ENCODE data around the gene DPP7.

DNA sequence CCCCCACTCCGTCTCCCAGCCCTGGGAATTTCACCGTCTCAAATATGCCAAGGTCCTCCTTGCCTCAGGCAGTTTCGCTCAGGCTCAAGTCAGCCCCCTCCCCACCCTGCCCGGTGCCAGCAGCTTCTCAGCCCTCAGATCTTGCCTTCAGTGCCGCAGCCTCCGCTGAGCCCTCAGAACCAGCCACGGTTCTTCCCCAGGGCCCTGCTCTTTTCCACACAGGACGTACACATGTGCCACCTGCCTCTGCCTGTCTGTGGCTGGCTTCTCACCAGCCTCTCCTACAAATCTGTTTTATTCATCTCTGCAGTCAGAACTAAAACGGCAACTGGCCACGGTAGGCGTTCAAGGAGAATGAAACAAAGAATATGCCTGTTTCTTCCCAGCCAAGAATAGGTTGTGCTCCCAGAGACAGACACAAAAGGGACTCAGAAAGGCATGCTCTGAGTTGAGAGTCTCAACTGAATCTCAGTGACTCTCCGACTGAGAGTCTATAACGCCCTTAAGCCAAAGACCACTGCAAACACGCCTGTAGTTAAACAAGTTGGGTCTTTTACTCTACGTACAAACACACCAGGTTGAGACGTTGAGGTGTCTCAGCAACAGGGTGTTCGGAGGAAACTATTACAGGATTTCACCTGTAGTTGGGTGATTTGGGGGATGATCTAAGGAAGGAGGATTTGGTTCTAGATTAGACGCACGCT, 13.8 kb upstream of the DPP7 start:
- TF ChIP-seq POLR2A (IDR thresholded peaks at IDR 0.05) = no peak
- TF ChIP-seq, protein P1, sequence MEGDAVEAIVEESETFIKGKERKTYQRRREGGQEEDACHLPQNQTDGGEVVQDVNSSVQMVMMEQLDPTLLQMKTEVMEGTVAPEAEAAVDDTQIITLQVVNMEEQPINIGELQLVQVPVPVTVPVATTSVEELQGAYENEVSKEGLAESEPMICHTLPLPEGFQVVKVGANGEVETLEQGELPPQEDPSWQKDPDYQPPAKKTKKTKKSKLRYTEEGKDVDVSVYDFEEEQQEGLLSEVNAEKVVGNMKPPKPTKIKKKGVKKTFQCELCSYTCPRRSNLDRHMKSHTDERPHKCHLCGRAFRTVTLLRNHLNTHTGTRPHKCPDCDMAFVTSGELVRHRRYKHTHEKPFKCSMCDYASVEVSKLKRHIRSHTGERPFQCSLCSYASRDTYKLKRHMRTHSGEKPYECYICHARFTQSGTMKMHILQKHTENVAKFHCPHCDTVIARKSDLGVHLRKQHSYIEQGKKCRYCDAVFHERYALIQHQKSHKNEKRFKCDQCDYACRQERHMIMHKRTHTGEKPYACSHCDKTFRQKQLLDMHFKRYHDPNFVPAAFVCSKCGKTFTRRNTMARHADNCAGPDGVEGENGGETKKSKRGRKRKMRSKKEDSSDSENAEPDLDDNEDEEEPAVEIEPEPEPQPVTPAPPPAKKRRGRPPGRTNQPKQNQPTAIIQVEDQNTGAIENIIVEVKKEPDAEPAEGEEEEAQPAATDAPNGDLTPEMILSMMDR (IDR thresholded peaks at IDR 0.05) = no peak
